ENCODE results near the gene IPPK.
"Not testable (repeated sequence)": the region's sequence is repeated elsewhere in the genome, so short reads cannot be mapped to it uniquely, and the experiment has no call there.

IPPK gene

GRCh38 chr9:92592537-92592936 is 77.4 kb downstream of the IPPK start:
- no peak for DNase-seq

GRCh38 chr9:92590377-92590776 is 79.6 kb downstream of the IPPK start:
- DNase-seq = no peak

GRCh38 chr9:92589923-92590322 is 80.0 kb downstream of the IPPK start:
- DNase-seq = no peak

GRCh38 chr9:92576175-92576574 is 93.8 kb downstream of the IPPK start:
- DNase-seq = no peak

DNA sequence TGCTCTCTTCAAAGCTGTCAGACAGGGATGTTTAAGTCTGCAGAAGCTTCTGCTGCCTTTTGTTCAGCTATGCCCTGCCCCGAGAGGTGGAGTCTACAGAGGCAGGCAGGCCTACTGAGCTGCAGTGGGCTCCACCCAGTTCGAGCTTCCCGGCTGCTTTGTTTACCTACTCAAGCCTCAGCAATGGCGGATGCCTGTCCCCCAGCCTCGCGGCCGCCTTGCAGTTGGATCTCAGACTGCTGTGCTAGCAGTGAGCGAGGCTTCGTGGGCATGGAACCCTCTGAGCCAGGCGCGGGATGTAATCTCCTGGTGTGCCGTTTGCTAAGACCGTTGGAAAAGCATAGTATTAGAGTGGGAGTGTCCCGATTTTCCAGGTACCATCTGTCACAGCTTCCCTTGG is 96.3 kb downstream of the IPPK start:
- DNase-seq = not testable (repeated sequence)

DNA sequence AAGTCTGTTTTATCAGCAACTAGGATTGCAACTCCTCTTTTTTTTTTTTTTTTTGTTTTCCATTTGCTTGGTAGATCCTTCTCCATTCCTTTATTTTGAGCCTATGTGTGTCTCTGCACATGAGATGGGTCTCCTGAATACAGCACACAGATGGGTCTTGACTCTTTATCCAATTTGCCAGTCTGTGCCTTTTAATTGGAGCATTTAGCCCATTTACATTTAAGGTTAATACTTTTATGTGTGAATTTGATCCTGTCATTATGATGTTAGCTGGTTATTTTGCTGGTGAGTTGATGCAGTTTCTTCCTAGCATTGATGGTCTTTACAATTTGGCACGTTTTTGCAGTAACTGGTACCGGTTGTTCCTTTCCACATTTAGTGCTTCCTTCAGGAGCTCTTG is 98.1 kb downstream of the IPPK start:
- not testable (repeated sequence) for DNase-seq

DNA sequence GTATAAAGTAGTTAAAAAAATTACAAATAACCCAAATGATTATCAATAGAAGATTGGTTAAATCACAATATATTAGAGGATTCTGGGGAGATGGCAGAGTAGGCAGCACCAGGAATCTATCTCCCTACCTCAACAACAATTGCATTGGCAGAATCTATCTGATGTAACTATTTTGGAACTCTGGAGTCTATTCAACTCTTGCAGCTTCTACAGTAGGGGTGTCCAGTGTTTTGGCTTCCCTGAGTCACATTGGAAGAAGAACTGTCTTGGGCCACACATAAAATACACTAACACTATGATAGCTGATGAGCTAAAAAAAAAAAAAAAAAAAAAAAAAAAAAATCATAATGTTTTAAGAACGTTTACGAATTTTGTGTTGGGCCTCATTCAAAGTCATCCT is 104.9 kb downstream of the IPPK start:
- no peak for DNase-seq

- DNase-seq = no peak
Measured at GRCh38 chr9:92564504-92564903, 105.4 kb downstream of the IPPK start.
